SK-N-SH (cell line): Measurements from ENCODE around the gene NME2. TPM values are rescaled to one million over a fixed set of nuclear protein-coding genes. Genes with fewer than 3 reads are reported as not detected.
"Not testable (repeated sequence)": the region's sequence is repeated elsewhere in the genome, so short reads cannot be mapped to it uniquely, and the experiment has no call there.

Source experiments
- CTCF ChIA-PET: fragments of 300-600, 350-600 bp; formaldehyde crosslinking; extraction: SDS; loops from one replicate; lab custom pipeline; 2021; lab: Yijun Ruan, JAX
- POLR2A ChIA-PET: fragments of 350-600 bp; sonication (Branson Sonifier 250); formaldehyde crosslinking; extraction: SDS; loops from one replicate; lab custom pipeline; 2020; ENCODE audit warnings: antibody characterized with exemption, inconsistent platforms; lab: Yijun Ruan, JAX
- DNase-seq: peaks from one replicate; pipeline ENCODE4 v3.0.0; 2012
- H2AFZ ChIP-seq: fragments of 200-600 bp; sonication (generic); 2 replicates; pipeline ENCODE4 v1.8.1; 2016; ENCODE audit warnings: antibody characterized with exemption, mild to moderate bottlenecking, low read depth
- H3F3A ChIP-seq: fragments of 200-600 bp; sonication (generic); replicated peaks from 2 replicates; pipeline ENCODE3; 2016; ENCODE audit warnings: antibody characterized with exemption, mild to moderate bottlenecking; ENCODE audit not compliant: insufficient read depth
- H3K27ac ChIP-seq, 2 experiments: fragments of 200-500 bp in 1 of 2; fragments of 200-600 bp in 1 of 2; sonication (Bioruptor generic) in 1 of 2; sonication (generic), shearing (Covaris generic) in 1 of 2; 2 replicates each; pipeline versions ENCODE4 v1.5.1 to v1.6.1; 2014 to 2016; ENCODE audit warnings: low read depth in 2 of 2, inconsistent platforms in 1 of 2, low read length in 1 of 2, mild to moderate bottlenecking in 1 of 2, mixed read lengths in 1 of 2
- H3K27me3 ChIP-seq: fragments of 200-600 bp; sonication (generic), shearing (Covaris generic); 2 replicates; pipeline ENCODE4 v1.6.1; 2016; ENCODE audit warnings: mixed run types; ENCODE audit not compliant: insufficient read depth
- H3K36me3 ChIP-seq, 2 experiments: fragments of 200-500 bp in 1 of 2; fragments of 200-600 bp in 1 of 2; sonication (Bioruptor generic) in 1 of 2; sonication (generic) in 1 of 2; replicated peaks in 1 of 2; 2 replicates each; pipeline versions ENCODE3 to v1.5.1; 2014 to 2016; ENCODE audit warnings: low read length in 1 of 2, mild to moderate bottlenecking in 1 of 2; ENCODE audit not compliant: insufficient read depth in 2 of 2, control insufficient read depth in 1 of 2
- H3K4me1 ChIP-seq, 2 experiments: fragments of 200-500 bp in 1 of 2; fragments of 200-600 bp in 1 of 2; sonication (Bioruptor generic) in 1 of 2; sonication (generic), shearing (Covaris generic) in 1 of 2; 2 replicates each; pipeline versions ENCODE4 v1.5.1 to v1.6.1; 2014 to 2016; ENCODE audit warnings: low read depth in 1 of 2, low read length in 1 of 2, mixed run types in 1 of 2; ENCODE audit not compliant: insufficient read depth in 2 of 2, control insufficient read depth in 1 of 2
- H3K4me2 ChIP-seq: fragments of 200-600 bp; sonication (generic), shearing (Covaris generic); 2 replicates; pipeline ENCODE4 v1.6.1; 2017; ENCODE audit warnings: mixed run types
- H3K4me3 ChIP-seq, 2 experiments: fragments of 200-500 bp in 1 of 2; fragments of 200-600 bp in 1 of 2; sonication (Bioruptor generic) in 1 of 2; sonication (generic), shearing (Covaris generic) in 1 of 2; 2 replicates each; pipeline versions ENCODE4 v1.5.1 to v1.8.1; 2014 to 2016; ENCODE audit warnings: low read depth in 2 of 2, inconsistent platforms in 1 of 2, low read length in 1 of 2, mild to moderate bottlenecking in 1 of 2, mixed read lengths in 1 of 2, moderate library complexity in 1 of 2
- H3K79me2 ChIP-seq: fragments of 200-600 bp; sonication (generic); 2 replicates; pipeline ENCODE4 v1.8.1; 2017; ENCODE audit warnings: mild to moderate bottlenecking; ENCODE audit not compliant: insufficient read depth
- H3K9ac ChIP-seq: fragments of 200-600 bp; sonication (generic); 2 replicates; pipeline ENCODE4 v1.6.1; 2017; ENCODE audit warnings: mixed run types
- H3K9me2 ChIP-seq: fragments of 200-600 bp; sonication (generic); 2 replicates; pipeline ENCODE4 v1.6.1; 2017; ENCODE audit warnings: mixed run types
- H3K9me3 ChIP-seq: fragments of 200-600 bp; sonication (generic); 2 replicates; pipeline ENCODE4 v1.6.1; 2017; ENCODE audit warnings: mixed run types, mild to moderate bottlenecking, moderate library complexity
- H4K20me1 ChIP-seq: fragments of 200-600 bp; sonication (generic); 2 replicates; pipeline ENCODE4 v1.6.1; 2017; ENCODE audit warnings: mild to moderate bottlenecking, mixed run types; ENCODE audit not compliant: insufficient read depth
- CTCF ChIP-seq: fragments of 200-600 bp; sonication (generic); IDR thresholded peaks from 2 replicates; pipeline ENCODE4 v1.6.1; 2017; ENCODE audit warnings: antibody characterized with exemption, mild to moderate bottlenecking, moderate library complexity
- ELF1 ChIP-seq: IDR thresholded peaks from 2 replicates; pipeline ENCODE4 v1.4.0; 2012
- MEF2A ChIP-seq: IDR thresholded peaks from 2 replicates; pipeline ENCODE4 v1.4.0; 2012; ENCODE audit warnings: low read depth, borderline replicate concordance
- MXI1 ChIP-seq: IDR thresholded peaks from 2 replicates; pipeline ENCODE4 v1.6.1; 2012; ENCODE audit warnings: mild to moderate bottlenecking, low read depth, low read length, improper control_type of control experiment
- SIN3A ChIP-seq: IDR thresholded peaks from 2 replicates; pipeline ENCODE4 v1.6.1; 2012; ENCODE audit warnings: low read depth, mild to moderate bottlenecking, low read length, moderate library complexity, borderline replicate concordance
- SMC3 ChIP-seq: IDR thresholded peaks from 2 replicates; pipeline ENCODE4 v1.6.1; 2012; ENCODE audit warnings: low read depth, low read length, improper control_type of control experiment
- TAF1 ChIP-seq: IDR thresholded peaks from 2 replicates; pipeline ENCODE4 v1.6.1; 2012; ENCODE audit warnings: low read depth, mild to moderate bottlenecking, low read length, moderate library complexity, borderline replicate concordance
- YY1 ChIP-seq: IDR thresholded peaks from 2 replicates; pipeline ENCODE4 v1.4.0; 2012; ENCODE audit warnings: low read depth, mild to moderate bottlenecking
- WGBS: methylation state at CpG from one replicate; pipeline ENCODE4 v1.1.6; 2017; ENCODE audit warnings: low lambda C conversion rate; 5-methylcytosine and 5-hydroxymethylcytosine counted together
- polyA plus RNA-seq, 3 experiments: library from polyadenylated mRNA; depleted of rRNA; stranded (reverse); fragments of >200 nt; gene quantifications; 2 replicates each; pipeline ENCODE4 v1.2.3, GENCODE V29; 2012

Gene NME2
- polyA plus RNA-seq, 1 of the 3 experiments (the other 2 are of a cell fraction): 1,446 TPM

GRCh38 chr17:51169340-51169739 is 3.1 kb downstream of the NME2 start:
- Histone ChIP-seq H3K27ac (no peak overlapping the region), H3K79me2 (peaks cover 32% of the 10 kb centered on the region), H3K9me2 (no peaks in the 10 kb centered on the region), H3K9ac (no peak overlapping the region), H3K4me2 (no peak overlapping the region), H3K9me3 (no peaks in the 10 kb centered on the region), H3F3A (peaks cover 41% of the 10 kb centered on the region), H3K27me3 (no peaks in the 10 kb centered on the region), H3K4me3 (no peak overlapping the region), H2AFZ (no peak overlapping the region), H3K36me3 (peaks cover 34 to 52% of the 10 kb centered on the region in 2 experiments), H3K4me1 (peaks cover 4 to 11% of the 10 kb centered on the region in 2 experiments; a peak in 3 of 4 replicates), H4K20me1 (0 out of 2 replicates have a peak, but pooled peaks cover 15% of the 10 kb centered on the region)
- ChIA-PET CTCF (interaction anchor here (1.0 kb wide), 1 partner anchor 16 kb away, joined by 3 read pairs; the partner anchor contains the start of gene NME1), POLR2A (no interaction called here)
- DNase-seq: no peak
- no peak for TF ChIP-seq MEF2A
- 96% methylated on average over 1 of the region's 1 CpG for WGBS

GRCh38 chr17:51170736-51171135 is 4.5 kb downstream of the NME2 start:
- H3K27me3 ChIP-seq: no peaks in the 10 kb centered on the region
- H3K9me3 ChIP-seq: no peaks in the 10 kb centered on the region
- POLR2A ChIA-PET: no interaction called here
- 92% methylated on average over 2 of the region's 2 CpGs for WGBS
- H3K36me3 ChIP-seq: peaks cover 34 to 60% of the 10 kb centered on the region in 2 experiments
- H3K9ac ChIP-seq: no peak overlapping the region
- H4K20me1 ChIP-seq: 0 out of 2 replicates have a peak, but pooled peaks cover 15% of the 10 kb centered on the region
- CTCF ChIA-PET: interaction anchor here (0.7 to 1.3 kb wide), 3 partner anchors 18 to 50 kb away, joined by 3 to 5 read pairs (median 3); partner anchors contain the start of genes NME1 and SPAG9
- H2AFZ ChIP-seq: no peak overlapping the region
- DNase-seq: no peak
- no peaks in the 10 kb centered on the region for H3K9me2 ChIP-seq
- H3K79me2 ChIP-seq: peaks cover 32% of the 10 kb centered on the region
- TF ChIP-seq MXI1 (no peak), SIN3A (no peak), CTCF (no peak), ELF1 (no peak), YY1 (no peak), MEF2A (no peak), SMC3 (no peak), TAF1 (no peak)
- no peak overlapping the region for H3K4me3 ChIP-seq
- no peak overlapping the region for H3K27ac ChIP-seq
- H3K4me2 ChIP-seq: no peak overlapping the region
- H3F3A ChIP-seq: peaks cover 33% of the 10 kb centered on the region
- H3K4me1 ChIP-seq: peaks cover under 1 to 4% of the 10 kb centered on the region in 2 experiments; a peak in 3 of 4 replicates

GRCh38 chr17:51172030-51172429 is 5.8 kb downstream of the NME2 start:
- ChIA-PET CTCF (interaction anchor here (0.6 to 1.3 kb wide), 2 partner anchors 10 to 264 kb away, joined by 3 read pairs; no protein-coding TSS in a partner anchor), POLR2A (interaction anchor here (0.7 kb wide), 1 partner anchor 165 kb away, joined by 4 read pairs; no protein-coding TSS in a partner anchor)
- not testable (repeated sequence) for H3K27me3 ChIP-seq, H3K9ac ChIP-seq, H3K27ac ChIP-seq, H3K9me2 ChIP-seq, H3K4me1 ChIP-seq, H2AFZ ChIP-seq, H3K4me3 ChIP-seq, DNase-seq, H3K9me3 ChIP-seq, H3K4me2 ChIP-seq
- peaks cover 33% of the 10 kb centered on the region for H3F3A ChIP-seq
- peaks cover 27% of the 10 kb centered on the region for H3K79me2 ChIP-seq
- H3K36me3 ChIP-seq: peaks cover 34 to 60% of the 10 kb centered on the region in 2 experiments
- 0 out of 2 replicates have a peak, but pooled peaks cover 15% of the 10 kb centered on the region for H4K20me1 ChIP-seq
- WGBS: 86% methylated on average over 9 of the region's 9 CpGs
